GM12874 (cell line): ENCODE results near the gene FDXACB1.

Experiments used
- CTCF ChIP-seq: IDR thresholded peaks from 2 replicates; pipeline ENCODE4 v1.5.1; 2011; ENCODE audit warnings: low read depth, mild to moderate bottlenecking, control low read depth, low read length, moderate library complexity; ENCODE audit not compliant: insufficient read depth

Gene FDXACB1

GRCh38 chr11:111870886-111871692 lies 7.9 kb downstream of the FDXACB1 start, which contains the start of gene ALG9:
Gene ALG9 (minus strand): TSS chr11:111871581. CDS start chr11:111871482, 99 bp downstream.
- TF ChIP-seq CTCF, result 0 out of 2 replicates have a peak, but pooled peaks have one; percentile 6

- no peak for TF ChIP-seq CTCF
Observed at GRCh38 chr11:111870522-111870885, 8.5 kb downstream of the FDXACB1 start.

- TF ChIP-seq CTCF, result no peak
Observed at GRCh38 chr11:111870113-111870512, 8.9 kb downstream of the FDXACB1 start.

- TF ChIP-seq CTCF, result no peak
Observed at GRCh38 chr11:111860257-111860656, 18.7 kb downstream of the FDXACB1 start.

GRCh38 chr11:111855506-111855905 lies 23.5 kb downstream of the FDXACB1 start:
- TF ChIP-seq CTCF, result no peak

- no peak for TF ChIP-seq CTCF
Observed at GRCh38 chr11:111852103-111852502, 26.9 kb downstream of the FDXACB1 start.

GRCh38 chr11:111851636-111852035 lies 27.3 kb downstream of the FDXACB1 start:
- peak; percentile 13; the same call in 1 of the 2 replicates for TF ChIP-seq CTCF
